GM18520 (cell line): ENCODE results near the gene SGSH.

Source experiments
- ATAC-seq: cut with Tn5 transposase; IDR thresholded peaks from one replicate; pipeline ENCODE4 v1.9.1; 2021; ENCODE audit not compliant: unreplicated experiment

Gene SGSH

DNA sequence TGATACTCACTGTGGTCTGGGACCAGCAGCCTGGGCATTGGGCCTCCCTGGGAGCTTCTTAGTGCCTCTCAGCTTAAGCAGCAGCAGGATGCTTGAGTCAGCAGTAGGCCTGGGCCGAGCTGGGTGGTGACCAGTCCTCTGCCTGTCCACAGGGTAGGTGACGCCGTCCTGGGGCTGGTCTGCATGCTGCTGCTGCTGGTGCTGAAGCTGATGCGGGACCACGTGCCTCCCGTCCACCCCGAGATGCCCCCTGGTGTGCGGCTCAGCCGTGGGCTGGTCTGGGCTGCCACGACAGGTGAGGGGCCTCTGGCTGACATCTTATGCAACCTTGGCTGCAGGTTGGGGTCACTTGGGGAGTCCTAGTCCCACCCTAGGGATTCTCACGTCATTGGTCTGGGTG lies 7.5 kb upstream of the SGSH start:
- ATAC-seq, result no peak

DNA sequence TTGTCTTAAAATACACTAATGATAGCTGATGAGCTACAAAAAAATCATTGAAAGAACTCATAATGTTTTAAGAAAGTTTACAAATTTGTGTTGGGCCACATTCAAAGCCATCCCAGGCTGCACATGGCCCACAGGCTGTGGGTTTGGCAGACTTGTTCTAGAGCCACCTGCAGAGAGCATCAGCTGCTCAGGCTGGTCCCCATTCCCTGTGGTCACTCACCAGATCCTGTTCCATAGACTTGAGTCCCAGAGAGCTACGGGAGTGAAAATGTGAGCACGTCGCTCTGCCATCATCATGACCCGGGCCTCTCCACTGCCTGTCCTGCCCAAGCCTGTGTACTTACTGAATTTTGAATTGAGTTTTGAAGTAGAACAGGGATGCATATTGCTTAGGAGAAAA lies 7.0 kb upstream of the SGSH start:
- no peak for ATAC-seq

DNA sequence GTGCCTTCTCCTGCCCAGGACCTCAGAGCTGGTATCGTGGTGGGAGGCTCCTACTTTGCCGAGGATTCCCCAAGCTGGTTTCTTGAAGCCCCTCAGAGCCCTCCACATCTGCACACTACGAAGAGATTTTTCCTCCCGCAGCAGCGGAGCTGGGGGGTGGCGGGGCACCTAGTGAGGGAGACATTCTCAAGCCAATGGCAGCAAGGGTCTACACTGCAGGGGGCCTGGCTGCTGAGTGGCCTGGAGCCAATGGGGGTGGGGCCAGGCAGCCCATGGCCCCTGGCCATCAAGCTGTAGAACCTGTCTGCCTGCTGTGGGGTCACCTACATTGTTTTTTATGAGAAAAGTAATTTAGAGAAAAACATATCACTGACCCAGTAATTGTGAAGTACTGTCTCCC lies 5.1 kb upstream of the SGSH start:
- no peak for ATAC-seq

DNA sequence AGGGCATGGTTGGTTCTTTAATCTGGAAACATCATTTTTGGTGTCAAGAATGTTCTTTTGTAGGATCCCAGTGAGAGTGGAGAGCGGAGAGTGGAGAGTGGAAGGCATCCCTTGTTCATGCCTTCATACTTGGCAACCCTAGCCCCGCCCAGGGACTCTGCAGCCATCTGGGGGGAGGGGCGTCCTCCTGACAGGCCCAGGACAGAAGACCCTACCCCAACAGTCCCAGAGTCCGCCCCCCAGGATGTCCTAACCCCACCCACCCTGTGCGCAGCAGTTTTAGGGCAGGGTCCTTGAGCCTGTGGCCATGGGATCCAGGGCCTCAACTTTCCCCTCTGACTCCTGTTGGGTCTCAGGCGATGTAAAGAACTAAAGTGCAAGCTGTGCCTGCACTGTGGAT lies 4.5 kb upstream of the SGSH start:
- no peak for ATAC-seq

DNA sequence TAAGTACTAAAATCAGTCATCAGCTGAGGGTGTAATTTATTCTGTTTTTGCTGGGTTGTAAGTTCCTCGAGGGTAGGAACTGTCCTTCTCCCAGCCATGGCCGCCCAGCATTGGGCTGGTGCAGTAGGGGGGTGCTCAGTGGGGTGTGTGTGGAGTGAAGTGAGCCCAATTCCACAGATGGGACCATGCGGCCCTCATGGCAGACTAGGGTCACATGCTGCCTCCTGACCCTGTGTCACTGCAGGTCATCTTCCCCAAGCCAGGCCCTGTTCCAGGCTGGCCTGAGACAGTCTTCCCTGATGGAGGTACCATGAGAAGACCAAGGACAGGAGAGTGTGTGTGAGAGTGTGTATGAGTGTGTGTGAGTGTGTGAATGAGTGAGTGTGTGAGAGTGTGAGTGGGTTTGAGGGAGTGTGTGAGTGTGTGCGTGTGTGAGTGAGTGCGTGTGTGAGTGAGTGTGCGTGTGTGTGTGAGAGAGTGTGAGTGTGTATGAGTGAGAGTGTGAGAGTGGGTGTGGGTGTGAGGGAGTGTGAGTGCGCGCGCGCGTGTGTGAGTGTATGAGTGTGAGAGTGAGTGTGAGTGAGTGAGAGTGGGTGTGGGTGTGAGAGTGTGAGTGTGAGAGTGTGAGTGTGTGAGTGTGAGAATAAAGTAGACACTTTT lies 3.8 kb upstream of the SGSH start:
- ATAC-seq, result no peak

DNA sequence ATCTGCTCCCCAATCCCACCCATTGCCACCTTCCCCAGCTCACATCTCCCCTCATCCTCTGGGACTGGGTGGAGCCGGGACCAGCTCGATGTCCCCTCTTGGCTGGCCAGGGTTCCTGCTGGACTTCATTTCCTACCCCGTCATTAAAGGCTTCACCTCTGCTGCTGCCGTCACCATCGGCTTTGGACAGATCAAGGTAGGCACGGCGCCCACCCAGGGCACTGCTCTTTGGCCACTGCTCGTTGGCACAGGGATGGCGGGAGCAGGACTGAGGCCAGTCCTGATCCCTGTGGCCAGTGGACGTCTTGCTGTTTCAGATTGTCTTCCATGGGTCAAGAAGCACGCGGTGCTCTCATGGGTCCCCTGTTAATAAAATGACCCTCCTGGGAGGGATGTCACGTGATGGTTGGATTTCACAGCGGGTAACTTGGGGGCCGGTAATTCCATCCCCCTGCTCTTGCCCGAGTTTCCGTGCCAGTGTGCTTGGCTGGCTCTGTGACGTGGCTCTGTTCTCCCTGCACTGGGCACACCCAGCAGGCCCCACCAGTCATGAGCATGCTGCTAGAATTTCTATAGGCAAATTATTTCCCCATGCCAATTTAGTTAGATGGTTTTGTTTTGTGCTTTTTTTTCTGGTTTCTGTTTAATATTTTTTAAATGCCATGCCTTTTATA lies 3.1 kb upstream of the SGSH start:
- no peak for ATAC-seq

DNA sequence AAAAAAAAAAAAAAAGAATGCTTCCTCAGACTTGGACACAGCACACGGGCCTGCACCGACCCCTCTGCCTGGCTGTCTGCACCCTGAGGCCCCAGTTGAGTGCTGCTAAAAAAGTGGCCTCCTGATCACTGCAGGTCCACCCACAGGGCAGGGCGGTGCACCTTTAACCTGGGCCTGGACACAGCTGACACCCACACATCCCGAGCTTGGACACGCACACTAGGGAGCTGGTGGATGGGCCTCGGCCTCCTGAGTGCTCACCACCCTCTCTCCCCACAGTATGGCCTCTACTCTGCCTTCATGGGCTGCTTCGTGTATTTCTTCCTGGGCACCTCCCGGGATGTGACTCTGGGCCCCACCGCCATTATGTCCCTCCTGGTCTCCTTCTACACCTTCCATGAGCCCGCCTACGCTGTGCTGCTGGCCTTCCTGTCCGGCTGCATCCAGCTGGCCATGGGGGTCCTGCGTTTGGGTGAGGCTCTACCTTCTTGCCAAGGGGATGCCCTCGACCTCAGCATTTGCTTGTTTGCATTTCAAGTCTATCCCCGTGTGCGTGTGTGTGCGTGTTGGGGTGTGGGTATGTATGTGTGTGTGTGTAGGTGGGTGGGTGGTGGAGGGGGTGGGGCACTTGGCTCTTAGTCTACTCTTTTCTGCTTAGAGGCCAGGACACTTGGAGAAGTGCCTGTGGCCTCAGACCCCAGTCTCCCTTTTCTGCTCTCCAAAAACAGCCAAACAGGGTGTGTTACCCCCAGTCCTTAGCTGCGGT lies 2.4 kb upstream of the SGSH start:
- ATAC-seq, result no peak

DNA sequence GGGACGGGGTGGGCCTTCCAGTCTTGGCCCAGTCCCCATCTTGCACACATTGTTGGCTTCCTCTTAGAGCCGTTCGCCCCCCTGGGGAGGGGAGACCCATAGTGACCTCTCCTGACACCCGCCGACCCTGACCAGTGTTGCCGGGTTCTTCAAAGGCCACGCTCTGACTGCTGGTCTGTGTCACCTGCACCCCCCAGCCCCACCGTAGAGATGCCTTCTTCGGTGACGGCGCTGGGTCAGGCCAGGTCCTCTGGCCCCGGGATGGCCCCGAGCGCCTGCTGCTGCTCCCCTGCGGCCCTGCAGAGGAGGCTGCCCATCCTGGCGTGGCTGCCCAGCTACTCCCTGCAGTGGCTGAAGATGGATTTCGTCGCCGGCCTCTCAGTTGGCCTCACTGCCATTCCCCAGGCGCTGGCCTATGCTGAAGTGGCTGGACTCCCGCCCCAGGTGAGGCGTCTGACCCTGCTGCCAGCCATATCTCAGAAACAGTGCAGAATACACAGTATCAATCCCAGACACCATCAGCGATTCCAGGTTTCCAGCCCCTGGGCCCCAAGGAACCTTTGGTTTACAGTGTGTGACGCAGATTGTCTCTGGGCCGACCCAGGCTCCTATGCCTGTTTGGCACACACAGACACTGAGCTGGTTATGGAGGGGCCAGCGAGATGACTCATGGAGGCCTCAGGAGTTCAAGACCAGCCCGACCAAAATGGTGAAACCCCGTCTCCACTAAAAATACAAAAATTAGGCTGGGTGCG lies 1.4 kb upstream of the SGSH start:
- no peak for ATAC-seq

DNA sequence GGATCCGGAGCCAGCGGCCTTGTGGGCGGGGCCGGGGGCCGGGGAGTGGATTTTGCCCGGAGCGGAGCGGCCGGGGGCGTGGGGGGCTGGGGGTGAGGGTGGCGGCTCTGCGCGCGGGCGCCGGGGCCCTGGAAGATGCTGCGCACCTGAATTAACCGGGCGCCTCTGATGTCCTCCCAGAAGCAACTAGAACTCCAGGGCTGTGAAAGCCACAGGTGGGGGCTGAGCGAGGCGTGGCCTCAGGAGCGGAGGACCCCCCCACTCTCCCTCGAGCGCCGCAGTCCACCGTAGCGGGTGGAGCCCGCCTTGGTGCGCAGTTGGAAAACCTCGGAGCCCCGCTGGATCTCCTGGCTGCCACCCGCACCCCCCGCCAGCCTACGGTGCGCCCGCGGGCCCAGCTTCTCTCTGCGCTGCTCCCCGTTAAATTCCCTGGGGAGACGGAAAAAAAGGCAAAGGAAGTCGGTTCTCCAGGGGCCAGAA lies 643 bp upstream of the SGSH start:
- ATAC-seq, result no peak

DNA sequence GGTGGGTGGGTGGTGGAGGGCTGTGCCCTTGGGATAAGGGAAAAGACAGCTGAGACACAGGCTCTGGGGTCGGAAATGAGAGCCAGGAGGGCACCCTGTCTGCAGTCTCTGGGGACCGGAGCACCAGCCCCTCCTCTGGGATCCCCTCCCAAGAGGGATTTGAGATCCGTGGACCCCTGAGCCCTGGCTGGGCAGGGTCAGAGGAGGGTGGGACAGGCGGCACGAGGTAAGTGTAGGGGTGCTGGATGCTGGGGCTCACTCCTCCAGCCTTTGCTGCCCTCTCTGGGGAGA lies 425 bp downstream of the SGSH start:
- ATAC-seq, result peak; percentile 5

DNA sequence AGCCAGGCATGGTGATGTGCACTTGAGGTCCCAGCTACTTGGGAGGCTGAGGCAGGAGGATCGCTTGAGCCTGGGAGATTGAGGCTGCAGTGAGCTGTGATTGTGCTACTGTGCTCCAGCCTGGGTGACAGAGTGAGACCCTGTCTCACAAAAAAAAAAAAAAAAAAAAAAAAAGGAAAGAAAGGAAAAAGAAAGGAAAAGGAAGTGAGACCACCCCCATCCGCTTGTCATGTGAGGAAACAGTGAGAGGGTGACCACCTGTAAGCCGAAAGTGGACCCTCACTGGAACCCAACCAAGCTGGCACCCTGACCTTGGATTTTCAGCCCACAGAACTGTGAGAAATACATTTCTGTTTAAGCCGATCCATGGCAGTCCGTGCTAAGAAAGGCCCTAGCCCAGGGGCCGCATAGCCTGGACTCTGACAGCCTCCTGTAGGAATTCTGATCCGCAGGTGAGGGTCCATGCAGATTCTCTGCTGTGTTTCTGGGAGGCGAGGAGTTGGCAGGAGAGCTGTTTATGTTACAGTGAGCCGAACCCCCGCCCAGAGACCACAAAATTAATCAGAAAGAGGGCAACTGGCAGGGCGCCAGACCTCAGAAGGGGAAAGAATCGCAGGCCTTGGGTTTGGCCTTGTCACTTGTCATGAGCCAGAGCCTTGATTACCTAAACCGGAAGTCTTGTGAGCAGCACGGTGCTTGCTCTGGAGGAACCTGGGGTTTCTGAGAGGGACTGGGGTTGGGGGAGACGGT lies 945 bp downstream of the SGSH start:
- peak; percentile 51 for ATAC-seq

DNA sequence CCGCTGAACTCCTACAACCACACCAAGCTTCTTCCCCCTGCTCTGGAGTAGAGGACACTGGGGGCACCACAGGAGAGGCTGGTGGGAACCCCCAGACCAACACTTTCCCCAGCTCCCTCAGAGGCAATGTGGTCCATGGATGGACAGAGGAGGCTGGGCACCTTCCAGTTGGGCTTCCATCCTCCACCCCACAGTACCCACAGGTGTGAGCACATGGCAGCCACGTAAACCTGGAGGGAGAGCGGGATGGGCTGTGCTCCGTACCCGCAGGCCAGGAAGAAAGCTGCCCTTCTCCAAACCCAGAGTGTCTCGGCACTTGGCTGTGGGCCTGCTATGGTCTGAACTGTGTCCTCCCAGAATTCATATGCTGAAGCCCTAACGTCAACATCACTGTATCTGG lies 1.7 kb downstream of the SGSH start:
- ATAC-seq, result no peak

DNA sequence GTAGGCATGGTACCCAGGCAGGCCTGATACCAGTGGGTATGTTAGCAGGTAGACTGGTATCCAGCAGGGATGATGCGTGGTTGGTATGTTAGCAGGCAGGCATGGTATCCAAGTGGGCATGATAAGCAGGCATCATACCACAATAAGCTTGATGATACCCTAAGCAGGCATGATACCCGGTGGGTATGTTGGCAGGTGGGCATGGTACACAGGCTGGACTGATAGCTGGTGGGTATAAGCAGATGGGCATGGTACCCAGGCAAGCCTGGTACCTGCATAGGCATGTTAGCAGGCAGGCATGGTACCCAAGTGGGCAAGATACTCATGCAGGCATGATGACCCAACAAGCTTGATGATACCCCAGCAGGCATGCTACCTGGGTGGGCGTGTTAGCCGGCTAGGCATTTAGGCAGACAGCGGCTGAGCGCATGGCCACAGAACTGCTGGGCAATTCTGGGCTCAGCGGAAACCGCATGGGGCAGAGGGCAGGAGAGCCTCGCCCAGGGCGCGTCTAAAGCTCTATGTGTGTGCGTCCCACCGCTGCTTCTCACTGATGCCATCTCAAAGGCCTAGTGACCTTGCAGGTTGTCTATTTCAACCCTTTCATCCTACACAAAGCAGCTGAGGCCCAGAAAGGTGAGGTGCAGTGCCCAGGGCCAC lies 2.3 kb downstream of the SGSH start:
- no peak for ATAC-seq

DNA sequence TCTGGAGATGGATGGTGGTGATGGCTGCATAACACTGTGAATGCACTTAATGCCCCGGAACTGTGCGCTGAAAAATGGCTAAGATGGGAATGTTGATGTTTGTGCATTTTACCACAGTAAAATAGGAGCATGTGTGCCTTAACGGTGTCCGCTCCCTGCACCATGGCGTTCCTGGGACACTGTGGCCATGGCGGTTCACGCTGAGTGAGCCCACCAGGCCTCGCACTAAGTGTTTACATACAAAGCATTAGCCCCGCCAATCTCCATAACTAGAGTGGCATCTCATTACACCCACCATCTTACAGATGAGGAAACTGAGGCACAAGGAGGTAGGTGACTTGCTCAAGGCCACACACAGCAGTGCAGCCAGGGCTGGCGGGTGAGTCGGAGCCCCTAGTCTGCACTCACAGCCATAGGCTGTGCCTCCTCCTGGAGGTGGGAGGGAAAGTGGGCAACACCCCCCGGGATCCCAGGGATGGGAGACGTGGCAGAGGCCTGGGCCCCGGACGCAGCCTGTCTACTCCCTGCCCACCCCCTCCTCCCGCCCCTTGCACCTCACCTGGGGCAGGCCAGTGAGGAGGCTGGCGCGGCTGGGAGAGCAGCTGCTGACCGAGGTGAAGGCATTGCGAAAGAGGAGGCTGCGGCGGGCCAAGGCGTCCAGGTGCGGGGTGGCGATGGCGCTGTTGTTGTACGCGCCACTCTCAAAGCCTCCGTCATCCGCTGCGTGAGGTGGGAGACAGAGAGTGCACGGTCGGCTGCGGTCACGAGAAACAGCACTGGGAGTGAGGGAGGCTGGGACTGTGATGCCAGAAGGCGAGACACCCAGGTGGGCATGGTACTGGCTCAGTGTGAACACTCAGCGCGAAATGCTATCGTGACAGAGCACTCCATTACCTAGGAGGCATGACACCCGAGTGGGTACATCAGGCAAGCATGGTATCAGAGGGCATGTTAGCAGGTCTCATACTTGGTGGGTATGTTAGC lies 3.4 kb downstream of the SGSH start:
- no peak for ATAC-seq

DNA sequence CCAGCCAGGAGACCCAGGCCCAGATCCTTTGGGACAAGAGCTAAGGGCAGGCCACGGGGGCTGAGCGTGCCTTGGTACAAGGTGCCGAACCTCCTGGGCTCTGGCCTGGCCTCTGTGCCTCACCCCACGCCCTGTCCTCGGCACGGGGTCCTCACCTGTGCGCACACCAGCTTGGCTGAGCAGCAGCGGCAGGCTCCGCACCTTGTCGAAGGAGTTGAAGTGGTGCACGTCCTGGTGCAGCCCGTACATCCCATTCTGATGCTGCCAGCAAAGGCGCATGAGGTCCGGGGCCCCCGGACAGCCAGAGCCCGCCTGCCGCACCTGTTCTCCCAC lies 5.3 kb downstream of the SGSH start:
- no peak for ATAC-seq

DNA sequence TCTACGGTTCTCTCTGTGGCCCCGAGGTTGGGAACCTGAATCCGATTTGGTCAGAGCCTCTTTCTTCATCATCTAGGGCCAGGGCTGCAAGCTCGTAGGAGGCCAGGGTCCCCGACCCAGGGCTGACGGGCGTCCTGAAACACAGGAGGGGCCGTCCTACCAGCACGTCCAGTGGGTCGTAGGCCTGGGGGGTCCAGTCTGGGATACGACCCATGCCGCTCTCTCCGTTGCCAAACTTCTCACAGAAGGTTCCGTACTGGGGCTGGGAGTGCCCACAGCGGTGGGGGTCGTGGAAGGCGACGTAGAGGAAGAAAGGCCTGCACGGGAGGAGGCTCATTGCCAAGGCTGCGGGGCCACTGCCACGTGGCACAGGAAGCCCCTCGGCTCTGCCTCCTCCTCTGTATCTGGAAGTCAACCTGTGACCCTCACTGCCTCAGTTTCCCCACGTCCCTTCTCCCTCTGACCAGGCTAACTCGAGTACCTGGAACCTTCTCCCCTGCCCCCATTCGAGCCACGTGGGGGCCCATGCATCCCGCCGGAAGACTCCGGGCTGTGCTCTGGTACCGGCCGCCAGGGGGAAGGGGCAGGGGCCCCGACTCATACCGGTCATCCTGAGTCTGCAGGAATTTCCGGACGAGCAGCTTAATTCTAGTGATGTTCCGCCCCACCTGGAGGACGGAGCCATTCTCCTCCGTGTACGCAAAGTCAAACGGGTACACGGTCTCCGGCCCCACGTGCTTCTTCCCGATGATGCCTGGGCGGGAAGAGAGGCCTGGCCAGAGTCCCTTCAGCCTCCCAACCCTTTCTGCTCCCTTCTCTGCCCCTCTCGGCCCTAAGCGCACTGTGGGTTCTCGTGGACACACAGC lies 5.9 kb downstream of the SGSH start:
- no peak for ATAC-seq

DNA sequence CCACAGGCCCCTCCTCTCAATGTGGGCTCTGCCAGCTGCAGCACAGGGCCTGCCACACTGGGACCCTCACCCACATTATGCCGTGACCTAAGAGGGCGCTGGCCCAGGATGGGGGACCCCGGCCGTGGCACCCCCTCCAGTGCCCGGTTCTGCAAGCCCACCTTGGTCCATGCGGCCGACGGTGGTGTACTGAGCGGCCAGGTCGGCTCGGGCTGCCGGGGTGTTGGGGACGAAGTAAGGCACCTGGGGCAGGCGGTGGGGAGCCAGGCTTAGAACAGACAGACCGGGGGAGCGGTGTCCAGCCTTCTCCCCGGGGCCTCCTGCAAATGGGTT lies 6.5 kb downstream of the SGSH start:
- ATAC-seq, result no peak

DNA sequence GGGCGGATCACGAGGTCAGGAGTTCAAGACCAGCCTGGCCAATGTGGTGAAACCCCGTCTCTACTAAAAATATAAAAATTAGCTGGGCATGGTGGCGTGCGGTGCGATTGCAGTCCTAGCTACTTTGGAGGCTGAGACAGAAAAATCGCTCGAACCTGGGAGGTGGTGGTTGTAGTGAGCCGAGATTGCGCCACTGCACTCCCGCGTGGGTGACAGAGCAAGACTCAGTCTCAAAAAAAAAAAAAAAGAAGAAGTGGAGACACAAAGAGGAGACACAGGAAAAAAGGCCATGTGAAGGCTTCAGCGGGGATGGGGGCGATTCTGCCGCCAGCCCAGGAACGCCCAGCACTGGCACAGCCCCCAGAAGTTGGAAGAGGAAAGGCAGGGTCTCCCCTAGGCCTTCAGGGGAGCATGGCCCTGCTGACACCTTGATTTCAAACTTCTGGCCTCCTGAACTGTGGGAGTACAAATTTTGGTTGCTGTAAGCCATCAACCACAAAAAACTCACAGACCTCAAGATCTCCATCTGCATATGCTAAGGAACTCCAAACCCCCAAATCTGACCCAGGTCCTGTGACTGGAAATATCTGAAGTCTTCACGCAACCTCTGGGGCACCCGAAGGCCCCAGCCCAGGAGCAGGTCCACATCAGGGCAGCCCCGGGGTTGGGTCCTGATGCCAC lies 7.0 kb downstream of the SGSH start:
- ATAC-seq, result no peak
